GM23248 (cell line): ENCODE measurements around the gene MLC1. TPM values are rescaled to one million over a fixed set of nuclear protein-coding genes. Genes with fewer than 3 reads are reported as not detected.
"Not testable (repeated sequence)": the region's sequence is repeated elsewhere in the genome, so short reads cannot be mapped to it uniquely, and the experiment has no call there.

Source experiments
- DNase-seq: peaks from one replicate; pipeline ENCODE4 v3.0.0-alpha.2; 2015
- H2AFZ ChIP-seq: fragments of 200-600 bp; sonication (generic); 2 replicates; pipeline ENCODE4 v1.6.1; 2016; ENCODE audit warnings: antibody characterized with exemption
- H3F3A ChIP-seq: fragments of 200-600 bp; sonication (generic); 2 replicates; pipeline ENCODE4 v1.6.1; 2016; ENCODE audit warnings: mild to moderate bottlenecking, antibody characterized with exemption, mixed run types; ENCODE audit not compliant: insufficient read depth
- H3K27ac ChIP-seq: fragments of 200-600 bp; sonication (generic); 2 replicates; pipeline ENCODE4 v1.5.1; 2016; ENCODE audit warnings: mild to moderate bottlenecking
- H3K27me3 ChIP-seq: fragments of 200-600 bp; sonication (generic); replicated peaks from 2 replicates; pipeline ENCODE4 v1.6.1; 2016; ENCODE audit warnings: mild to moderate bottlenecking; ENCODE audit not compliant: insufficient read depth
- H3K36me3 ChIP-seq: fragments of 200-600 bp; sonication (generic); 2 replicates; pipeline ENCODE4 v1.6.1; 2016; ENCODE audit warnings: low read depth, mild to moderate bottlenecking
- H3K4me1 ChIP-seq: fragments of 200-600 bp; sonication (generic); 2 replicates; pipeline ENCODE4 v1.6.1; 2016; ENCODE audit warnings: mild to moderate bottlenecking; ENCODE audit not compliant: insufficient read depth
- H3K4me2 ChIP-seq: fragments of 200-600 bp; sonication (generic); one replicate; pipeline ENCODE4 v1.6.1; 2016; ENCODE audit warnings: mild to moderate bottlenecking; ENCODE audit not compliant: unreplicated experiment
- H3K4me3 ChIP-seq: fragments of 200-600 bp; sonication (generic); 2 replicates; pipeline ENCODE4 v1.5.1; 2016; ENCODE audit warnings: mild to moderate bottlenecking
- H3K79me2 ChIP-seq: fragments of 200-600 bp; sonication (generic); 2 replicates; pipeline ENCODE4 v1.6.1; 2016; ENCODE audit warnings: mild to moderate bottlenecking; ENCODE audit not compliant: insufficient read depth
- H3K9ac ChIP-seq: fragments of 200-600 bp; sonication (generic); 2 replicates; pipeline ENCODE4 v1.6.1; 2016; ENCODE audit warnings: mild to moderate bottlenecking
- H3K9me2 ChIP-seq: fragments of 200-600 bp; sonication (generic); 2 replicates; pipeline ENCODE4 v1.6.1; 2016; ENCODE audit warnings: mixed run types, mild to moderate bottlenecking, moderate library complexity; ENCODE audit not compliant: insufficient read depth
- H3K9me3 ChIP-seq: fragments of 200-600 bp; sonication (generic); one replicate; pipeline ENCODE4 v1.6.1; 2017; ENCODE audit warnings: low read depth
- H4K20me1 ChIP-seq: fragments of 200-600 bp; sonication (generic); 2 replicates; pipeline ENCODE4 v1.6.0; 2016; ENCODE audit not compliant: insufficient read depth
- EZH2 ChIP-seq: fragments of 200-600 bp; sonication (generic); IDR thresholded peaks from 2 replicates; pipeline ENCODE4 v1.6.1; 2018; ENCODE audit warnings: antibody characterized with exemption, mild to moderate bottlenecking; ENCODE audit not compliant: insufficient read depth, poor library complexity, severe bottlenecking
- EZH2phosphoT487 ChIP-seq: fragments of 200-600 bp; sonication (generic); IDR thresholded peaks from 2 replicates; pipeline ENCODE4 v1.6.1; 2018; ENCODE audit warnings: antibody characterized with exemption, moderate library complexity, mild to moderate bottlenecking, low read depth; ENCODE audit not compliant: insufficient read depth
- WGBS, 2 experiments: methylation state at CpG; one replicate each; pipeline ENCODE4 v1.1.6; 2015 to 2017; ENCODE audit warnings: low lambda C conversion rate in 2 of 2, low coverage in 1 of 2; ENCODE audit errors: missing lambda C conversion rate in 2 of 2; 5-methylcytosine and 5-hydroxymethylcytosine counted together
- in situ Hi-C: fragments of 300-500 bp; cut with MboI; formaldehyde crosslinking; loops from 2 replicates; pipeline ENCODE4 v1.15.0; 2020
- polyA plus RNA-seq: library from polyadenylated mRNA; unstranded; fragments of >200 nt; fragmentation: Nextera tagmentation; extraction: Ambion mirVana; gene quantifications from 2 replicates; pipeline ENCODE4 v1.2.1, GENCODE V29; 2016
- total RNA-seq: library from RNA; depleted of rRNA; stranded (reverse); fragments of >200 nt; shearing (Covaris generic); gene quantifications from 2 replicates; pipeline ENCODE4 v1.2.3, GENCODE V29; 2014

The MLC1 gene
- total and polyA plus RNA-seq, 2 experiments from 2014 or later: not detected

DNA sequence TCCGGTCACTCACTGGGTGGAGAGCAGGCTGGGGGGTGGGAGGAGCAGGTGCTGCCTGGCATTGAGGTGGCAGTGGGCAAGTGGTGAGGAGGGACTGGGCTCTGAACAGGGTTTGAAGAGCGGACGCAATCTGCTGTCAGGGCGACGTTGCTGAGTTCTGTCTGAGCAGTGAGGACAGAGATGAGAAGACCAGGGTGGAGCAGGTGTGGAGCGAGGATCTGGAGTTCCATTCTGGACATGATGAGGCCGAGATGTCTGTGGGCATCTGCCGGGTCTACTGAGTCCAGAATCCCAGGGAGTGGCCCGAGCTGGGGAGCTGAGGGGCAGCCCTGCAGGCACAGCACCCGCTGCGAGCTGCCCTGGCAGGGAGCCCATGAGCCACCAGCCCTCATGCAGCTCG, 2.4 kb upstream of the MLC1 start:
- Histone ChIP-seq H3K9me3 (no peaks in the 10 kb centered on the region), H3K9me2 (no peaks in the 10 kb centered on the region), H3K36me3 (no peaks in the 10 kb centered on the region), H3K9ac (no peak overlapping the region), H3K4me1 (no peaks in the 10 kb centered on the region), H2AFZ (no peak overlapping the region), H4K20me1 (no peaks in the 10 kb centered on the region), H3K79me2 (no peaks in the 10 kb centered on the region), H3F3A (no peaks in the 10 kb centered on the region), H3K4me2 (no peak overlapping the region), H3K4me3 (no peak overlapping the region), H3K27me3 (peaks cover 20% of the 10 kb centered on the region), H3K27ac (no peak overlapping the region)
- DNase-seq: no peak
- TF ChIP-seq EZH2 (no peak), EZH2phosphoT487 (no peak)
- 71 to 72% methylated on average over 11 to 12 of the region's 12 CpGs for WGBS, 2 experiments
- in situ Hi-C loops: no loop called here

DNA sequence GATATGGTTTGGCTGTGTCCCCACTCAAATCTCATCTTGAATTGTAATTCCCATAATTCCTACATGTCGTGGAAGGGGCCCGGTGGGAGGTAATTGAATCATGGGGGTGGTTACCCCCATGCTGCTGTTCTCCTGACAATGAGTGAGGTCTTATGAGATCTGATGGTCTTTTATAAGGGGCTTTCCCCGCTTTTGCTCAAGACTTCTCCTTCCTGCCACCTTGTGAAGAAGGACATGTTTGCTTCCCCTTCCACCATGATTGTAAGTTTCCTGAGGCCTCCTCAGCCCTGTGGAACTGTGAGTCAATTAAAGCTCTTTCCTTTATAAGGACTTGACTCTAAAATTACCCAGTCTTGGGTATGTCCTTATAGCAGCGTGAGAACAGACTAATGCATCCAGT, 1.7 kb upstream of the MLC1 start:
- H3K79me2 ChIP-seq, H3K4me1 ChIP-seq, H3K4me2 ChIP-seq, H3K36me3 ChIP-seq, H3K9ac ChIP-seq, H3K4me3 ChIP-seq, in situ Hi-C loops, H2AFZ ChIP-seq, H4K20me1 ChIP-seq, H3K9me2 ChIP-seq, DNase-seq, H3K9me3 ChIP-seq, H3F3A ChIP-seq, H3K27ac ChIP-seq: not testable (repeated sequence)
- 72% methylated on average over 4 of the region's 4 CpGs for WGBS, 2 experiments
- peaks cover 18% of the 10 kb centered on the region for H3K27me3 ChIP-seq

DNA sequence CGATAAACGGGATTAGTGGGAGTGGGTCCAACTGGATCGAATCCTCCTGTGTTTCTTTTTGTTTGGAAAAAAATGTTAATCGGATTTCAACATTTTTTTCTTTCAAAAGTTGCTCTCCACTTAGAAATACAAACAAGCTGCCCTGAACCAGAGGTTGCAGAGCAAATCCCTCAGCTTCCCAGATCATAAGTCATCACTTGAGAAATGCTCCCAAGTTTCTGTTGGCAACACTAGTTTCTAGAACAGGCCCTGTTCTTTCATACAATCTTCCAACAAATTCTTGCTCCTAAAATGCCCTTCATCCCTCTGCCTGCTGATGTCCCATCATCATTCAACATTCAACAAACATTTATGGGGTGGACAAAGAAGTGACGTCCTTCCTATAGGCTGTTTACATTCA, 1.3 kb upstream of the MLC1 start:
- DNase-seq: peak; percentile 43
- no peak overlapping the region for H3K4me2 ChIP-seq

DNA sequence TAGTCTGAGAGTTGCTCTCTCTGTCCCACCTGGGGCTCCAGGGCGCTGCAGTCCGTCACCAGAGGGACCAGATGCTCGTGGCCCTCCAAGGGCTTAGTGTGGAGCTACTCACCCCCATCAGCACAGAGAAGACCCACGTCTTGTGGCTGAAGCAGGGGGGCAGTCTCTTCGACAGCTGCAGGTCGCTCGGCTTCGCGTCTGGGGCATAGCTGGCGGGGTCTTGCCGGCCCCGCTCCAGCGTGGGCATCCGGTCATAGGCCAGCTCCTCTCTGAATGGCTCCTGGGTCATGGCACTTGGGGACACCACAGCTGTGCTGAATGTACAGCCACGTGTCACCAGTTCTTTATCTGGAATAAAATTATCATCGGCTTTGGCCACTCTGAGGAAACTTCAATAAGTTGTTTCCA, 608 bp downstream of the MLC1 start:
- Histone ChIP-seq H3K27ac (no peak overlapping the region), H3K9me3 (no peaks in the 10 kb centered on the region), H3K9me2 (no peaks in the 10 kb centered on the region), H3K4me2 (no peak overlapping the region), H3K79me2 (no peaks in the 10 kb centered on the region), H3K27me3 (peaks cover 20% of the 10 kb centered on the region), H3K4me3 (no peak overlapping the region), H4K20me1 (no peaks in the 10 kb centered on the region), H3F3A (no peaks in the 10 kb centered on the region), H3K36me3 (no peaks in the 10 kb centered on the region), H3K4me1 (no peaks in the 10 kb centered on the region), H2AFZ (no peak overlapping the region), H3K9ac (no peak overlapping the region)
- DNase-seq: no peak
- 80 to 81% methylated on average over 16 of the region's 16 CpGs for WGBS, 2 experiments
- in situ Hi-C loops: no loop called here
- TF ChIP-seq EZH2 (no peak), EZH2phosphoT487 (no peak)

More for the DNA sequence above, 1.3 kb upstream of the MLC1 start:
- Histone ChIP-seq H3K4me3 (no peak overlapping the region), H3K36me3 (no peaks in the 10 kb centered on the region), H3F3A (no peaks in the 10 kb centered on the region), H3K4me1 (no peaks in the 10 kb centered on the region), H3K79me2 (no peaks in the 10 kb centered on the region), H3K27me3 (peaks cover 14% of the 10 kb centered on the region; the same call in 1 of the 2 replicates), H3K9ac (no peak overlapping the region), H3K27ac (no peak overlapping the region), H3K9me2 (no peaks in the 10 kb centered on the region), H3K9me3 (no peaks in the 10 kb centered on the region), H4K20me1 (no peaks in the 10 kb centered on the region), H2AFZ (no peak overlapping the region)
- in situ Hi-C loops: no loop called here
- WGBS, 2 experiments: 18 to 19% methylated on average over 5 of the region's 5 CpGs
- no peak for TF ChIP-seq EZH2phosphoT487
- TF ChIP-seq EZH2: no peak

DNA sequence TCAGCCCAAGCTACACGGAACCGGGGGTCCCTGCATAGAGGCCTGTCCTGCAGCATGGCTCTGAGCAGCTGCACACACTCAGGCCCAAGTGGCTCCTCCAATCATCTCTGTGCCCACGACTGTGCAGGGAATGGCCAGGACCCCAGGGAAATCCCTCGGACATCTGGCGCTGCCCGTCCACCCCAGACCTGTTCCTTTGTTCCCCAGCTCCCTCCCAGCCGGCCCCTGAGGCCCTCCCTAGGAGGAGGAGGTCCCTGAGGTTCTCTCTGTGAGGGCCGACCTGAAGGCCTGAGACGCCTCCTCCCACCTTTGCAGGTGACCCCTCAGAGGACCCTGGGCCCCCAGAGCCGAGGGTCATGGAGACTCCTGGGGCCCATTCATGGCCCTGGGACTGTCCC, 1.1 kb downstream of the MLC1 start:
- Histone ChIP-seq H3K9ac (no peak overlapping the region), H3K9me2 (no peaks in the 10 kb centered on the region), H4K20me1 (no peaks in the 10 kb centered on the region), H3K4me3 (no peak overlapping the region), H3K4me2 (no peak overlapping the region), H3K79me2 (no peaks in the 10 kb centered on the region), H3K27me3 (peaks cover 24% of the 10 kb centered on the region), H3K36me3 (no peaks in the 10 kb centered on the region), H2AFZ (no peak overlapping the region), H3K27ac (no peak overlapping the region), H3F3A (no peaks in the 10 kb centered on the region), H3K4me1 (no peaks in the 10 kb centered on the region), H3K9me3 (no peaks in the 10 kb centered on the region)
- no peak for DNase-seq
- in situ Hi-C loops: no loop called here
- WGBS, 2 experiments: 57 to 70% methylated on average over 9 to 10 of the region's 10 CpGs
- TF ChIP-seq EZH2phosphoT487: no peak
- TF ChIP-seq EZH2: no peak
